Activated CD8-positive, alpha-beta memory T cell treated with anti-CD3 and anti-CD28 coated beads for 36 hours (primary cell): Measurements from ENCODE around the gene DGKG. TPM values are rescaled to one million over a fixed set of nuclear protein-coding genes. Genes with fewer than 3 reads are reported as not detected.

Experiments used
- CTCF ChIA-PET: fragments of 350-600 bp; sonication (Branson Sonifier 250); formaldehyde crosslinking; loops from one replicate; lab custom pipeline; 2021; ENCODE audit warnings: antibody characterized with exemption; lab: Charles Lee
- POLR2A ChIA-PET: fragments of 350-600 bp; sonication (Branson Sonifier 250); formaldehyde crosslinking; loops from one replicate; lab custom pipeline; 2021; ENCODE audit warnings: antibody characterized with exemption; lab: Charles Lee
- total RNA-seq, 2 experiments: library from RNA; stranded (reverse); gene quantifications; one replicate each; pipeline ENCODE4 v1.2.3, GENCODE V29; 2021

DGKG gene
- total RNA-seq, 2 experiments from 2014 or later = 0.42 to 0.67 TPM

DNA sequence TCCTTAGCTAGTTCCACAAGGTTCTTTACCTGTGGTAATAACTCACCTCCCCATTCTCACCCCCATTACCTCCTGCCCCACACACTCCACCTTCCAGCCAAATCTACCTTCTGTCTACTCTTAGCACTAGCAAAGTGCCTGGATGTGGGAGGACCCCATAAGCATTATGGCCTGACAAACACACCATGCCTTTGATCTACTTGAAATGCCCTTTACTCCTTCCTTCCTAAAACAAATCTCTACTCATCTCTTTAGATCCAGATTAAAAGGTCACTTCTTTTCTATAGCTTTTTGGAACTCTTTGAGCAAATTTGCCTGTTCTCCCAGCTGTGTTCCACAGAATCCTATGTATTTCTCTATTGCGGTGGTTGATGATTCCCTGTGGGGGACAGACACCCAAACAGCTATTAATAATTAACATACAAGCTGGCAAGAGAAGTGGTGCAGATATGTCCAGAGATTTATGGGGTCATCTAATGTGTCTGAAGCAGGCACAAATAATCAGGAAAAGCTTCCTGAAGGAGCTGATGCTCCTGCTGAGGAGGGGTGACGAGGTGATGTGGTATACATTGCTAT, 34.0 kb downstream of the DGKG start:
- POLR2A ChIA-PET = no interaction called here
- CTCF ChIA-PET = no interaction called here

DNA sequence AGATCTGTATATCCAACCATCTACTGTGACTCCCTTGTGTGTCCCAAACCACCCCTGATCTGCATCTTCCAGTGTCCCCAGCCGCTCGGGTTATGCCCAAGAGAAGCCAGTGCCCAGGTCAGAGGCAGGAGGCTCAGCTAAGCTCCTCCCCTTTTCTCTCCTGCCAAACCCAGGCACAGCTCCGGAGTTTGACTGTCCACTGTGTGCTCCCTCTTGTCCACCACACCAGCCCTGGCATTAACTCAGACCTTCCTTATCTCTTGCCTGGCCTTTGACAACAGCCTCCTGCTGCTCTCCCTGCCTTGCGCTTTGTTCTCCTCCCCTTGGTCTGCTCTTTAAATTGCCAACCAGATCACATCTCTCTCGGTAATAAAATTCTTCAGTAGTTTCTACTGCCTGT, 39.3 kb downstream of the DGKG start:
- ChIA-PET POLR2A (no interaction called here), CTCF (no interaction called here)

DNA sequence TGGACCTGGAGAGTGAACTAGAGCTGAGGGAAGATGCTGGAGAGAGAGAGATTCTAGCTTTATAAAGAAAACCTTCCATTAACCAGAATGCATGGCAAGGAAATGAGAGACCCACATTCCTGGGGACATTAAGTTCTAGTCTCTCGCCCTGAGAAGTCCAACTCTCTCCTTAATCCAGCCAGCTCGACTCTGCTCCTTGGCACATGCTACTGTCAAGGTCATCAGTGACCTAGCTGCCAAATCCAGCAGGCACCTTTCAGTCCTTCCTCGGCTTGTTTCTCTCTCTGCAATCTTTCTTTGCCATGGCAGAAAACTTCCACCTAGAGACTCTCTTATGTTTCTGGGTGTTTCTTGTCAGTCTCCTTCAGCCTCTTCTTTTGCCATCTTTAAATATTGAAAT, 40.3 kb downstream of the DGKG start:
- POLR2A ChIA-PET = no interaction called here
- CTCF ChIA-PET = no interaction called here

DNA sequence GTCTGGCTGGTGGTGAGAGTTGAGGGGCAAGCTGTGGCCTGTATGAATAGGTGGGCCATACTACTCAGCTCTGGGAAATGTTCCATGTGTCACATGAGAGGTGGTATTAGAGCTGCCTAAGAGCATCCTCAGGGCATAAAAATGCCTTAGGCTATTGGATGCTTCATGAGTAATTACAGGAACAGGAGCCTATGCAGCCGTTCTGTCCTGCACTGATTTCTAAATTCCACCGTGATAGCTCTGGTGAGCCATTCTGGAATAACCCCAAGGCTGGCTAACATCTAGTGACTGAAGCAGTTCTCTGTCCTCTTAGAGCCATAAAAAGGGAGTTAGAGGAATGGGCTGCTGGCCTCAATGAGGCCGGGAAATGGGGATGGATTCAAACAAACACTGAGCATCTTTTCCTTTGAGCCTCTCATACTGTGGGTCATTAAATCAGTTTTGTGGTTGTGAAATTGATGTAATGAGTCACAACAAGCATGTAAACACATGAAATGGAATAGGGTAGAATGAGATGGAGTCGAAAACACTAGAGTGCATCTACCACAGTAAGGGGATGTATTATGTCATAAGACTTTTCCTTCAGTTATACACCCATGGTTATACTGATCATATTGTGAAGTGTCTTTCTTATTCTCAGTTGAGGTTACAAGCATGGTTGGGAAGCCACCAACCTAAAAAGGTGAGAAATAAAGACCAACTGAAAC, 41.0 kb downstream of the DGKG start:
- ChIA-PET CTCF (no interaction called here), POLR2A (no interaction called here)

DNA sequence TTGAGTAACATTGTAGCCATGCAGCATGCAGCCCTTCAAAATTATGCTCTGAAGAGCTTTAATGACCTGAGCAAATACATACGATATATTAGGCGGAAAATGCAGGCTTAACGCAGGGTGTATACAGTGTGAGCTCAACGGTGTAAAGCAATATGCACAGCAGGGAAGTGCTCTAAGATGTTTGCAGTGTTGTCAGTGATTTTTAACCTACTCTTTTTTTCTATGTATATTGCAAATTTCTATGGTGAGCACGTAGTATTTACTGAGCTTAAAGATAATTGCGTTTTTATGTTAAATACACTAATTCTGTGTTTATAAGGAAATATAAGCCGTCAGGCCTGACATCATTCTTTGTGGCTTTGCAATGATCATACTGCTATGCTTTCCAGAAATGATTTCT, 42.1 kb downstream of the DGKG start:
- ChIA-PET POLR2A (no interaction called here), CTCF (no interaction called here)

DNA sequence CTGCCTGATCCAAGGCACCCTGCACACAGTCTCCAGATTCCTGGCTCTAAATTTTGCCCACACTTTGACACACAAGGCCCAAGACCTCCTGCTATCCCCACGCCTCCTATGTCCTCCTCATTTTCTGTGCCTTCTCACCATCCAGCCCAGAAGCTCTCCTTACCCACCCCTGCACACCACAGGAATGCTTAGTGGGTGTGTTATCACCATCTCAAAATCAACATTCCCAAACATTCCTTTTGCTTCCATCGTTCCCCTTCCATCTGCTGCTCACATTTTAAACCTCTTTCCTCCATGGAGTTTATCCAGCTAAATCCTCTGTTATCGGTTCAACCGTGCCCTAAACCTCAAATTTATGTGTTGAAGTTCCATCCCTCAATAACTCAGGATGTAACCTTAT, 43.9 kb downstream of the DGKG start:
- ChIA-PET POLR2A (no interaction called here), CTCF (no interaction called here)

DNA sequence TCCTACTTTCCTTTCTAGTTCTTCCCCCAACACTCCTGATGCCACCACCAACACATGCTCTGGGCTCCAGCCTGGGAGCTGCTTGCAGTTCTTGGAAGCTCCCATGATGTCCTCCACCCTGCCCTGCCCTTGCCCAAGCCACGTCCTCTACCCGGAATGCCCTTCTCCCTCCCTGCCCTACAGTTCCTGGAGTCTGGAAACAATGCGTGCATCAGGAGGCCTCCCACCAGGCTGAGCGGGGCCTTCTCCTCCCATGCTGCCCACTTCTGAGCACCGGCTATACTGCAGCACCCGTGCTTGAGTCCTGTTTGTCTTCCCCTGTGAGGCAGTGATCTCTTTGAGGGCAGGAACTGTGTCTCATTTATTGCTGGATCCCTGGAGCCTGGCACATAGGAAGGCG, 44.6 kb downstream of the DGKG start:
- ChIA-PET POLR2A (no interaction called here), CTCF (no interaction called here)

DNA sequence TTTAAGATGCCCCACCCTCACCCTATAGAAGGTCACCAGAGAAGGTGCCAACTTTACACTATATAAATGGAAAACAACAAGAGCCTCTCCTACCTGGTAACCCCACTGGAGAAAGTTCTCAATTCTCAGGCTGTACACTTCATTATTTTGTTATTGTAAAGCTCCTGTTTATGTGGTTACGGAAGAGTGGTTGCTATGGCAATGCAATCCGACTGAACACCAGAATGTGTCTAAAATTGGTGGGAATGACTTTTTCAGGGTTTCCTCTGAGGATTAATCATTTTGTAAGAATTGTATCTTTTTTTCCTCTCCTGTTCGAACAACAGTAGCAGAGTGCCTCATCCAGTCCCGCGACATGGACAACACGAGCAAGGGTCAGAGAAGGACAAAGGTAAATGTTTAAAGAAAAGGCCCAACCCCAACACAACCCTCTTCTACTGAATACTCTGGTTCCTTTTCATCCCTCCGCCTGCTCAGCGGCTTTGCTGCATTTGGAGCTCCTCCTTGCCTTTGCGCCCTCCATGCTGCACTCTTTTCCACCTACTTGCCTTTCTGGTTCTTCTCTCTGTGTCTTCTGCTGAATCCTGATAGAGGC, 45.3 kb downstream of the DGKG start:
- CTCF ChIA-PET = no interaction called here
- POLR2A ChIA-PET = no interaction called here

DNA sequence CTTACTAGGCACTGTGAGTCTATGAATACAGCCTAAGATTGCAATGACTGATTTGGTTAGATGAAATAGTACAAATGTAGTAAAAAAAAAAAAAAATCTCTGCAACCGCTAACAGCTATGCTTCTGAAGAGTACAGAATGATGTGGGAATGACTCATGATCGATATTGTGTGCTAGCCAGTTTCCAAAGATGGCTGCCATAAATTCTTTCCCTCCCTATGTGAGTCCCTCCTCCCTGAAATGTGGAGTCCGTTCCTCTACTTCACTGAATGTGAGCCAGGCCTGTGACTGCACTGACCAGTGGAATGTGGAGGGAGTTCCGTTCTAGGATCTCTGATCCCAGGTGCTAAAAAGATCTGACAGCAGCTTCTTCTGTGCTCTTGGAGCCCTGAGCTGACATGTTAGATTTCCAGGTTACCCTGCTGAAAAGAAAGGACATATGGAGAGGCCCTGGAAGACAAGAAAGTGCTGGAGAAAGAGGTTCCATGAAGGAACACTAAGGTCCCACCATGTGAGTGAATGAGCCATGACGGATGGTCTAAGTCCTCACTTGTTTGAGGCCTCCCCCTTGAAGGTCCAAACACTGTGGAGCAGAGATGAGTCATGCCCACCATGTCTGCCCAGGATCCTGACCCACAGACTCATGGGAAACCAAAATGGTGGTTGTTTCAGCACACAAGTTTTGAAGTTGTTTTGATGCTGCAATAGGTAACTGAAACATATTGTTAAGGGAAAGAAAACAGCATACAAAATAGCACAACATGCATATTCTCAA, 46.3 kb downstream of the DGKG start:
- POLR2A ChIA-PET = no interaction called here
- CTCF ChIA-PET = no interaction called here

DNA sequence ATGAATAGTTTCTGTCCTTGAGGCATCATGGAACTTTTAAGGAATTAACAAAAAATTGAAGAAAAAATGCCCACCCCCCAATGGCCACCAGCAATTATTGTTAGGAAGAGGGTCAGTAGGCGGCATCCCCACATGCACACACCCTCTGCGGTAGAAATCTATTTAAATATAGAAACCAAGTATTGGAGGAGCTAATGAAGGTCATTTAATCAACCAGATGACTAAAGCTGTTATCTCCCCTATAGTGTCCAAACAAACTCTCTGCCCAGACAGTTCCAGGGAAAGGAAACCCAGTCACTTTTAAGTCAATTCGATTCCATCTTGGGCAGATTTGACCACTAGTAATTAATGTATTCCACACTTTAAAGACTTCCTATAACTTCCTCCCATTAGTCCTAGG, 47.1 kb downstream of the DGKG start:
- ChIA-PET CTCF (no interaction called here), POLR2A (no interaction called here)

DNA sequence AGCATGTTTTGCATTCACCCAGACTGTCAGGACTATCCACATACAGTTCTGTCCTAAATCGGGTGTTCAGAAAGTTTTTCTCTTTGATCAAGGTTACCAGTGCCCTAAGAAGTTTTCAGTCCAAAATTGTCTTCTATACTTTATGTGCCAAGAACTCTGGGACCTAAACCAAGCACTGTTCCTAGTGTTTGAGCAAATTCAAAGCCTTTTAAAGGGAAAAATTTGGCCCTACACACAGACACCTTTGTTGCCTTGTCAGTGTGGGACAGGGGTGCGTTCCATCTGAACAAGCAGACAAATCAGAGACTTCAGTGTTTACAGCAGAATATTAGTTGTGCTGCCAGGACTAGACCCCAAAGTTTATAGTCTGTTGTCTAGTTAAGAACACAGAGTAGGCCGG, 50.6 kb downstream of the DGKG start:
- CTCF ChIA-PET = no interaction called here

DNA sequence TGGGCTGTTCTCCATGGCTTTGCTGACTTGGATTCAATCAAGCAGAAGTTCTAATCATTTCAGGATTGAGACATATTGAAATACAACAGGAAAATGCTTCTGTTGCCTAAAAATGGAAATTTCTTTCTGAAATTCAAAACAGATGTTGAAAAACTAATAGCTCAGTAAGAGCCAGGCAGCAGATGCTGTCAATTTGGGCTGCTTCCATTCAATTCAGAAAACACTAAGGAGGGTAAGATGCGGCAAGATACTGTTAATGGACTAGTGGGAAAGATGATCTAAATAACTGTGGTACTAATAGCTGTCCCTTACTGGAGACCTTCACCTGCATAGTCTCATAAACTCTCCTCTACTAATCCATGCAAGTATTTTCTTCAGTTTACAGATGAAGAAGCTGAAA, 53.5 kb downstream of the DGKG start:
- ChIA-PET POLR2A (no interaction called here), CTCF (no interaction called here)

More for the DNA sequence above, 50.6 kb downstream of the DGKG start:
- POLR2A ChIA-PET = no interaction called here

DNA sequence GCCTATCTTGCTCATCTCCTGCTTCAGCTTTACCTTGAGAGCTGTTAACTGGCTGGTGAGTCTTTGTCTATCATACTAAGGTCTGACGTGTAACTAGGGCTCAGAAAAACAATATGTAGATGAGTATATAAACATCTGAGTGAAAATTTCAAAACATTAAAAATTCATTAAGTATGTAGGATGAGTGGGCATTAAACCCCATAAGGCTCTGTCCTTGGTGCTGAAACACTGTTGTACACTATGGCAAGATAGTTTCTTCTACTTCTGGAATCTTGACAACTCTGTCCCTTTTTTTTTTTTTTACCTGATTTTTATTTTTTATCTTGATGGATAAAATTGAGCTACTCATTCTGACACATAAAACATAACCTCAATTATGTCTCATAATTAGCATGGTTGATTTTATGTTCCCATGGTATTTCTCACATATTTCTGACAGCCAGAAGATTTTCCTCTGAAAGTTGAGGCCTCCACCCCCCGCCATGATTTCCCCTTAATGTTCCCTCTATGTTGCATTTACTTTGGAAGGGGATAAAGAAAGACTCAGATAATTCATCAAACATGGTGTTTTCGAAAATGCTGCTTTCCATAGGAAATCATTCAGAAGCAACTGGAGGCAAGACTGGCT, 54.3 kb downstream of the DGKG start:
- ChIA-PET CTCF (no interaction called here), POLR2A (no interaction called here)

DNA sequence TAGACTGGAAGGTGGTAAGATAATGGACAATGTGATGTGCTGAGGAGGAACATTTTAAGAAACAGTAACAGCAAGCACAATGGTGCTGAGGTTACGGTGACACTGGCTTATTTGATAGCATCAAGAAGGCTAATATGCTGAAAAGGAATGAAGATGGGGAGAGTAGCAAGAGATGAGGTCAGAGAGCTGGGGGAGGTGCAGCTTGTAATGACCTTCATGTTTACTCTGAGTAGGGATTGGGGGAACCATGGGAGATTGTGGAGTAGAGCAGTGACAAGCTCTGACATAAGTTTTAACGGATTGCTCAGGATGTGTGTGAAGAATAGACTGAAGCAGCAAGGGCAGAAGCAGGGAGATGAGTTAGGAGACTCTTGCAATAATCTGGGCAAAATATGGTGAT, 56.7 kb downstream of the DGKG start:
- ChIA-PET POLR2A (no interaction called here), CTCF (no interaction called here)

DNA sequence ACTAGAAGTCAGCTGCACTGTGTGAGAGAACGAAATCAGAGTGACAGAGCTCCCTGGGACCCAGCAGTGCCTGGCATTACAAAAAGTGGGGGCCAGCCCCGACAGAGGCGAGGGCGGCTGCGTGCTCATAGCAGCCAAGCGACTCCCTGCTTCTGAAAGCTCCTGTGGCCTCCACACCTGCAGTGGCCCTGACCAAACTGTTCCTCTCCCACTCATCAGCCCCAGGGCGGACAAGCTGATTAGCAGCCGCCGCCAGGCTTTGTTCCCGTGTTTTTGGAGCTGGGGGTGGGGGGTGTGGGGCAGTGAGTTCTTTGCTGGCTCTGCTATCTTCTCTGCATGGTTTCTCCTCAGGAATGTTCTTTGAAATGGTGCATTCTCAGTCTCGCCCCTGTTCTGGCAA, 58.1 kb downstream of the DGKG start:
- CTCF ChIA-PET = no interaction called here
- POLR2A ChIA-PET = no interaction called here

DNA sequence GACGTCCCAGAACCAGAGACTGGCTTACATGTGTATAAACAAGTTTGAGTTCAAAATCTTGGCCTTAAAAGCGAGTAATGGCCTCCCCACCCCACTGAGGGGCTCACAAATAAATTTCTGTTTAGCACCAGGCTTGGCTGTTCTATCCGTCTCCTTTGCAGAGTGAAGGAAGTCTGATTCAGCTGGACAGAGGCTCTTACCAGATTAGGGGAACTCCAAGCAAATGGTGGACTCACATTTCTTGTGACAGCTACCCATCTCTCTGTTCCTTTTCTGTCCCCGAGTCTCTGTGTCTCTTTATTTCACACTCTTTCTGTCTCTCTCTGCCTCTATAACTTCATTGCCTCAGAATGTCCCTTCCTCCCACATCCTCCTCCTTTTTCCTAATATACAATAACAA, 62.7 kb downstream of the DGKG start:
- POLR2A ChIA-PET = no interaction called here
- CTCF ChIA-PET = no interaction called here

DNA sequence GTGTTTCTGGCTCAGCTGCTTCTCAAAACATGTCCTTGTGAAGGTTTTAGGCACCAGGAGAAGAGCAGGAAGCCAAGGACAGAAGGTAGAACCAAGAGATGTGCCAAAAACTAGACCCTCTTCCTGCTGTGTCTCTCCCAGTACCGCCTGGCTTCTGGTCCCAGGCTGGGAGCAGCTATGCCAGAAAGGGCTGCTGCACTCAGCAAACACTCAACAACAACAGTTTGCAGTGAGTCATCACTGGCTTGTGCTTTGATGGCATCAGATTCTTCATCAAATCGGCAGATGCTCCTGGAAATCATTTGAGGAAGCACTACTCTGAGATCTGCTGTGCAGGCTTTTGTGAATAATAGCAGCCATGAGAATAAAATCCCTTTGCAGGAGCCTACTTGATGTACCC, 63.2 kb downstream of the DGKG start:
- ChIA-PET CTCF (no interaction called here), POLR2A (no interaction called here)

DNA sequence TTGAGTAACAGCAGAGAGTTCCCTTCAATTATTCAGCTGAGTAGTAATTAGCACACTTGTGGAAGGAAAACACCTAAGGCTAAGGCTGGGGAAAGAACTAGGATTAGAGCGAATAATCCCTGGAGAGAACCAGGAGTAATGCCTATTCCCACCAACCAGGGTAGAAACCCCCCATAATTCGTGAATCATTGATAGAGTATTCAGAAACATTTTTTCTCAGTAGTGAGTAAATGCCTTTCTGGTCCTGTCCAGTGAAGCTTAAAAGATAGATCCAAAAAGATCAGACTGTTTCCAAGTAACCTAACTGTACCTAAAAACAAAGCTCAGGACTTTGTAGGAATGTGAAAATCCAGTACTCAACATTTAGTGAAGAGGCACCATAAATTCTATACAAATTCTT, 71.2 kb downstream of the DGKG start:
- POLR2A ChIA-PET = no interaction called here
- CTCF ChIA-PET = no interaction called here

DNA sequence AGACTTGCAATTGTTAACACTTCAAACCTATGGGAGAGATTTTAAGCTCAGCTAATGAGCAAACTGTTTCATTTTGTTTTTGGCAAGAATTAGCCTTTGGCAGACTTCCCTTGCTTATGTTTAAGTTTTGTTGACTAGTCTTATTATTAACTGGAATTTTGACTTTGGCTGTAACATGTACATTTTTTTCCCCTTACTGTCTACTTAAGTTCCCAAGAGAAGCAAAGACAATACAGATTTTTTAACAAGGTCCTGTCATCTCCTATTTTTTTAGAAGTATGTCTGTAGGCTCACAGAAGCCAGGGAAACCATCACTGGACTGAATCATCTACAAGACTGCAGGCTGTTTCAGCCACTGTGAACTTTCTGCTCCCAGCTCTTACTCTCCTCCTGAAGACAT, 74.3 kb downstream of the DGKG start:
- ChIA-PET POLR2A (no interaction called here), CTCF (no interaction called here)

DNA sequence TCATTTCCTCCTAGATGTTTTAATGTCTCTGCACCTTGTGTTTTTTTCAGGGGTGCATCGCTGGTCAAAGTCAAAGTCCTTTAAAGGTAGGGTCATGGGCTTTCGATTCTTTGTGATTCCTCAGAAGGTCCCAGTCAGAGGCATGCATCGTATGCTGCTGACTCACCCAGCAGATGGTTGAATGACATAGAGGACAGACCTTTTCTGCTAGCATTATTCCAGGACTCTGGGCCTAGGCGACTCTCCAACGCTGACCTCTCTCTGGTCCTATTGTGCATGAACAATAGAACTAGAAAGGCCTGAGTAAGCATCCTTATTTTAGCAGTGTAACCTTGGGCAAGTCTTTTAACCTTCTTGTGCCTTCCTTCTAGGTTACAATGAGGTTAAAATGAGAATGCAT, 75.9 kb downstream of the DGKG start:
- ChIA-PET CTCF (no interaction called here), POLR2A (no interaction called here)
